RWPE1 (cell line): Measurements from ENCODE around the gene TNFRSF21.

Source experiments
- CTCF ChIA-PET: fragments of 350-600 bp; sonication (Branson Sonifier 250); formaldehyde crosslinking; extraction: SDS; loops from one replicate; lab custom pipeline; 2021; lab: Yijun Ruan, JAX
- POLR2A ChIA-PET: fragments of 400-600 bp; formaldehyde crosslinking; extraction: SDS; loops from one replicate; lab custom pipeline; 2020; ENCODE audit warnings: antibody characterized with exemption; ENCODE audit not compliant: low non-redundant PET; lab: Yijun Ruan, JAX
- DNase-seq: peaks from one replicate; pipeline ENCODE4 v3.0.0; 2012; ENCODE audit warnings: low spot score
- H3K27ac ChIP-seq: fragments of 450-650 bp; 2 replicates; pipeline ENCODE4 v1.5.1; 2017
- TF ChIP-seq, protein P1 (sequence below): fragments of 450-650 bp; conservative IDR thresholded peaks from 2 replicates; pipeline ENCODE4 v1.5.1; 2017; ENCODE audit warnings: low read depth, mild to moderate bottlenecking

Gene TNFRSF21

DNA sequence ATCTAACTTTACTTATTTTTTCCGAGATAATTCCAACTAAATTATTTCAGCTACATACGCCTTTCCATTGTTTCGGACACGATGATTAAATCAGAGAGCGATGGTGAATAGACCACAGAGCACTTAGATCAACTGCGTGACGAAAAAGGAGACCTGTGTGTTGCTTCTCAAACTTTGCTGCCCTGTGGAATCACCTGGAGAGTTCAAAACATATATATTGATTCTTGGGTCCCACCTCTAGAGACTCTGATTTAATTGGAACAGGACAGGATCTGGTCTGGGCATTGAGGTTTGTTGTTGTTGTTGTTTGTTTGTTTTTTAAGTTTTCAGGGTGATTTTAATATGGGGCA is 401 bp upstream of the TNFRSF21 start:
- TF ChIP-seq, protein P1, sequence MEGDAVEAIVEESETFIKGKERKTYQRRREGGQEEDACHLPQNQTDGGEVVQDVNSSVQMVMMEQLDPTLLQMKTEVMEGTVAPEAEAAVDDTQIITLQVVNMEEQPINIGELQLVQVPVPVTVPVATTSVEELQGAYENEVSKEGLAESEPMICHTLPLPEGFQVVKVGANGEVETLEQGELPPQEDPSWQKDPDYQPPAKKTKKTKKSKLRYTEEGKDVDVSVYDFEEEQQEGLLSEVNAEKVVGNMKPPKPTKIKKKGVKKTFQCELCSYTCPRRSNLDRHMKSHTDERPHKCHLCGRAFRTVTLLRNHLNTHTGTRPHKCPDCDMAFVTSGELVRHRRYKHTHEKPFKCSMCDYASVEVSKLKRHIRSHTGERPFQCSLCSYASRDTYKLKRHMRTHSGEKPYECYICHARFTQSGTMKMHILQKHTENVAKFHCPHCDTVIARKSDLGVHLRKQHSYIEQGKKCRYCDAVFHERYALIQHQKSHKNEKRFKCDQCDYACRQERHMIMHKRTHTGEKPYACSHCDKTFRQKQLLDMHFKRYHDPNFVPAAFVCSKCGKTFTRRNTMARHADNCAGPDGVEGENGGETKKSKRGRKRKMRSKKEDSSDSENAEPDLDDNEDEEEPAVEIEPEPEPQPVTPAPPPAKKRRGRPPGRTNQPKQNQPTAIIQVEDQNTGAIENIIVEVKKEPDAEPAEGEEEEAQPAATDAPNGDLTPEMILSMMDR = no peak; the same call in none of the 2 replicates
- ChIA-PET CTCF (interaction anchor here (0.6 to 5.5 kb wide), 8 partner anchors 8 to 461 kb away, joined by 3 to 46 read pairs (median 4); no protein-coding TSS in a partner anchor), POLR2A (no interaction called here)
- no peak for DNase-seq
- H3K27ac ChIP-seq = peak overlapping the region; percentile 84

DNA sequence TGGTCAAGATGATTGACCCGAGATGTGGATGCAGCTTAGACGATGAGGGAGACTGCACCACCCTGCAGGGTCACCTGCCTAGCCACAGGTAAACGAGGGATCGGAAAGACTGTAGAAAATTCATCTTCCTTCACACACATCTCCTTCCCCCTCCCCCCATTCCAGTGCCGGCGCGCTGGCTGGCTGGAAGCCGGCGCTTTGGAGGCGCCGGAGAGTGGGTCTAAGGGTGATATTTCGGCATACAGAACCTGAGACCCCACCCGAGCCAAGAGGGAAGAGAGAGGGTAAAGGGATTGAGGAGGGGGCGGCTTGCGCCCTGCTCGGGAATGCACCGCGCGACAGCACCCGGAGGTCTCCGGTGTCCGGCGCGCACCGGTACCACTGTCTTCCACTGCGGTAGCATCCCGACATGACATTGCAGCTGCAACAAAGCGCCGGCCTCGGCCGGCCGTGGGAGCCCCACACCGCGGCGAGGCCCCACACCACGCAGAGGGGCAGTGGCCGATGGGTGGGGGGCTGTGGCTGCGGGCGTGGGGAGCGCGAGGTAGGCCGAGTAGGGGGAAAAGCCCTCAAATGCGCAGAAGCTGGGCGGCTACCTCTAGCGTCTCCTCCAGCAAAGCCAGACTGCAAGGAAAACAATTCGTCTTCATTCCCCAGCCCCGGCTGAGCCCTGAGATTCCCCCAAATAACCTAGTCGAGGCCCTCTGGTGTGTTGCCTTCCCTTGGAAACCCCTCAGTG is 984 bp downstream of the TNFRSF21 start:
- peak overlapping the region; percentile 84 for H3K27ac ChIP-seq
- TF ChIP-seq, protein P1 = no peak
- ChIA-PET POLR2A (no interaction called here), CTCF (interaction anchor here (0.9 to 5.5 kb wide), 6 partner anchors 8 to 216 kb away, joined by 3 to 46 read pairs (median 5); no protein-coding TSS in a partner anchor)
- peak; percentile 27 for DNase-seq

DNA sequence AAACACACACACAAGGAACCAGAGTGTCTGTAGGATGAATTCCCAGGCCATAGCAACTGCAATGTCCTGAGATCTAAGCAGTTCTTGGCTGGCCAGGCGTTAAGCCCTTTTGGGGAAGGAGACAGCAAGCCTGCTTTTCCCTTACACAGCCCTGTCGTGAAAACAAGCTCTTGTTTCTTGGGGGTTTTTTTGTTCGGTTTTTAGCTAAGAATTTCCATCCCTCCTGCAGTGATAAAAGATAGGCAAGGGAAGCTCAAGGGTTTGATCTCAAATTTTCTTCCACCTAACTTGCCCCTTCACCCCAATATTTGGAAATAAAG is 1.5 kb downstream of the TNFRSF21 start:
- ChIA-PET POLR2A (no interaction called here), CTCF (interaction anchor here (1.2 to 5.5 kb wide), 3 partner anchors 16 to 212 kb away, joined by 5 to 46 read pairs (median 5); no protein-coding TSS in a partner anchor)
- TF ChIP-seq, protein P1 = no peak
- H3K27ac ChIP-seq = peak overlapping the region; percentile 84
- DNase-seq = no peak

DNA sequence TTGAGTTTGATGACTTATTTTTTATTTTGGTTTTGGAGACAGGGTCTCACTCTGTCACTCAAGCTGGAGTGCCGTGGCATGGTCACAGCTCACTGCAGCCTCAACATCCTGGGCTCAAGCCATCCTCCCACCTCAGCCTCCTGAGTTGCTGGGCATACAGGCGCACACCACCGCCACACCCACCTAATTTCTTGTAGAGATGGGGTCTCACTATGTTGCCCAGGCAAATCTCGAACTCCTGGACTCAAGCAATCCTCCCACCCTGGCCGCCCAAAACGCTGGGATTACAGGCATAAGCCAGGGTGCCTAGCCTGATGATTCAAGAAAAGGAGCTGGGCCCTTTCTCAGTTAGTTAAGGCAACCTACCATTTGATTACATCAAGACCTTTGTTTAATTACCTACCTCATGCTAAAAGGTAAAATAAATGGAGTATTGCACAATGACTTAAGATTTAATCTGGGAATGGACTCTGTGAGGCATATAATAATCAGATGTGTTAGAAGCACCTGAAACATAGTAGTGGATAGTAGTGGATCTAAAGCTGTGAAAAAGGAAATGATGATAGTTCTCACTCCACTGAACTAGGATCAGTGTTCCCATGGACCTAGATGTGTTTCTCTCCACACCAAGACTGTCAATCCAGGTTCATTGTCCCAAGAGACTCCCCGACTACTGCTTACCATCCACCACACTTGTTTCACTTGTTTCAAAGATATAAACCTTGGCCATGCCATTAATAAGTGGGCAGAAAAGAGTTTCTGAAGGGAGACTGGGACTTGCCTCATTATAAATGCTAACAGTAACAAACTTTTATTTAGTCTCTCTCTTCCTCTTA is 2.1 kb downstream of the TNFRSF21 start:
- peak overlapping the region; percentile 66 for H3K27ac ChIP-seq
- DNase-seq = no peak
- ChIA-PET CTCF (interaction anchor here (5.5 kb wide), 1 partner anchor 211 kb away, joined by 46 read pairs; no protein-coding TSS in a partner anchor), POLR2A (no interaction called here)
- TF ChIP-seq, protein P1 = no peak

DNA sequence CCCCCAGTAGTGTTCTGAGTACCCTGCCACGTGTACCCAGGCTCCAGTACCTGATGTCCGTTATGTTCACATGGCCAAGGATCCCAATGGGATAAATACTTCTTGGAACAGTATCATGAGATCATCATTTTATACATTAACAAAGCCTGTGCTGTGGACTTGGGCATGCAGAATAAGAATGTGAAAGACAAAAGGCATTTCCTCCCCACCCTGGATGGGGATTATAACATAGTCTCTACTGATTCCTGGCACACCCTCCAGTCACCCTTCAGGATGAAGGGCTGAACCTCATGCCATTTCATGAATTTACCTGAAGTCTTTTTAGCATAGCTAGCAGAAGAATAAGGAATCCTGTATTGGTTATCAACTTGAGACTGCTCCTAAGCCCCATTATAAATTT is 2.8 kb downstream of the TNFRSF21 start:
- peak overlapping the region; percentile 66 for H3K27ac ChIP-seq
- peak; percentile 15 for DNase-seq
- TF ChIP-seq, protein P1 = no peak
- ChIA-PET CTCF (interaction anchor here (5.5 kb wide), 1 partner anchor 211 kb away, joined by 46 read pairs; no protein-coding TSS in a partner anchor), POLR2A (no interaction called here)

DNA sequence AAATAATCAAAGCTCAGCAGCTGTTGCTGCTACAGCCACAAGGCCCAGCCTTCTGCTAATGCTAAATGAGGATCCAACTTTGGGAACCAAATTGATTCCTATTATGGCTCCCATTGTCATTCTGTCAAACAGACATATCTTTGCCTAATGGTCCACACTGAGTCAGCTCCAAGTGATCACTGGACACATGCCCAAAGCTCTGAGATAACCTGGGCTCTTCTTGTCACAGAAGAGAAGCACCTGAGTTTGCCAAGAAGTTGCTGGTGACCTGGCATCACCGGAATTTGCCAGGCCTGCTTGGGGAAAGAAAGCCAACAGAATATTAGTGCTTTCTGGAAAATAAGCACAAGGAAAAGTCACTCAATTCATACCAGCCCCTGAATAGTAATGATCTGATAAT is 5.8 kb downstream of the TNFRSF21 start:
- POLR2A ChIA-PET = no interaction called here
- TF ChIP-seq, protein P1 = no peak
- CTCF ChIA-PET = no interaction called here
- no peak for DNase-seq
- H3K27ac ChIP-seq = no peak overlapping the region
